H1 (cell line): ENCODE results near the gene RCL1.

Experiments
- JUND ChIP-seq: IDR thresholded peaks from 2 replicates; pipeline ENCODE4 v1.6.1; 2011; ENCODE audit warnings: mild to moderate bottlenecking, improper control_type of control experiment, low read length
- MAFK ChIP-seq: IDR thresholded peaks from 2 replicates; pipeline ENCODE4 v1.6.1; 2012; ENCODE audit warnings: low read depth, mild to moderate bottlenecking, improper control_type of control experiment, low read length
- POLR2A ChIP-seq, 2 experiments: IDR thresholded peaks; 1 replicate in 1 of 2; 2 replicates in 1 of 2; pipeline ENCODE4 v1.6.1; 2011; ENCODE audit warnings: low read depth in 2 of 2, low read length in 2 of 2, mild to moderate bottlenecking in 2 of 2; ENCODE audit errors: control extremely low read depth in 1 of 2
- TAF1 ChIP-seq: IDR thresholded peaks from 2 replicates; pipeline ENCODE4 v1.6.1; 2011; ENCODE audit warnings: mild to moderate bottlenecking, low read depth, low read length
- ZNF274 ChIP-seq: IDR thresholded peaks from 2 replicates; pipeline ENCODE4 v1.7.0; 2012; ENCODE audit warnings: low read length, borderline replicate concordance; ENCODE audit errors: extremely low read depth
- TF ChIP-seq, protein P1 (sequence below), 3 experiments: IDR thresholded peaks; 1 replicate in 2 of 3; 2 replicates in 1 of 3; pipeline versions ENCODE4 v1.5.1 to v1.6.1; 2011; ENCODE audit warnings: low read length in 3 of 3, mild to moderate bottlenecking in 3 of 3, inconsistent platforms in 2 of 3, low read depth in 1 of 3, moderate library complexity in 1 of 3; ENCODE audit not compliant: insufficient read depth in 1 of 3; ENCODE audit errors: control extremely low read depth in 1 of 3

DNA sequence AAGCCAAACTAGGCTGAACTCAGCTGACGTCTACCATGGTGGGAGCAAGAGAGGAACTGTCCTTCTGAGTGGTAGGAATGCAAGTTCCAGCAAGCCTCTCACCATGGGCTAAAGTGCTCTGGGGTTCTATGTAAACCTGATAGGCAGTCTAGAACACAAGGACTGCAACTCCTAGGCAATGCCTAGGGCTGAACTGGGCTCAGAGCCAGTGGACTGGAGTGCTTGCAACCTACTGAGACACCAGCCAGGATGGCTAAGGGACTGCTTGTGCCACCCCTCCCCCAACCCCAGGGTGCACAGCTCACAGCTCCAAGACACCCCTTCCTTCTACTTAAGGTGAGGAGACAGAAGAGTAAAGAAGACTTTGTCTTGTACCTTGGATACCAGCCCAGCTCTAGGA is 12.1 kb upstream of the RCL1 start:
- TF ChIP-seq, protein P1, sequence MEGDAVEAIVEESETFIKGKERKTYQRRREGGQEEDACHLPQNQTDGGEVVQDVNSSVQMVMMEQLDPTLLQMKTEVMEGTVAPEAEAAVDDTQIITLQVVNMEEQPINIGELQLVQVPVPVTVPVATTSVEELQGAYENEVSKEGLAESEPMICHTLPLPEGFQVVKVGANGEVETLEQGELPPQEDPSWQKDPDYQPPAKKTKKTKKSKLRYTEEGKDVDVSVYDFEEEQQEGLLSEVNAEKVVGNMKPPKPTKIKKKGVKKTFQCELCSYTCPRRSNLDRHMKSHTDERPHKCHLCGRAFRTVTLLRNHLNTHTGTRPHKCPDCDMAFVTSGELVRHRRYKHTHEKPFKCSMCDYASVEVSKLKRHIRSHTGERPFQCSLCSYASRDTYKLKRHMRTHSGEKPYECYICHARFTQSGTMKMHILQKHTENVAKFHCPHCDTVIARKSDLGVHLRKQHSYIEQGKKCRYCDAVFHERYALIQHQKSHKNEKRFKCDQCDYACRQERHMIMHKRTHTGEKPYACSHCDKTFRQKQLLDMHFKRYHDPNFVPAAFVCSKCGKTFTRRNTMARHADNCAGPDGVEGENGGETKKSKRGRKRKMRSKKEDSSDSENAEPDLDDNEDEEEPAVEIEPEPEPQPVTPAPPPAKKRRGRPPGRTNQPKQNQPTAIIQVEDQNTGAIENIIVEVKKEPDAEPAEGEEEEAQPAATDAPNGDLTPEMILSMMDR (IDR thresholded peaks at IDR 0.05; ENCODE audit: control extremely low read depth in 1 of 3, insufficient read depth in 1 of 3, low read depth in 1 of 3, low read length in 3 of 3), result no peak
- TF ChIP-seq MAFK (no peak), POLR2A (IDR thresholded peaks at IDR 0.05; ENCODE audit: control extremely low read depth in 1 of 2, low read depth in 2 of 2, low read length in 2 of 2) (no peak), TAF1 (no peak), ZNF274 (no peak), JUND (no peak)
